PC-3 (cell line): ENCODE data around the gene RAB7B. TPM values are rescaled to one million over a fixed set of nuclear protein-coding genes. Genes with fewer than 3 reads are reported as not detected.

Source experiments
- ATAC-seq: fragments of 200-7000 bp; cut with Tn5 transposase; 2 replicates; pipeline ENCODE4 v1.9.1; 2020; ENCODE audit warnings: mild to moderate bottlenecking, moderate library complexity
- BruUV-seq: library from RNA; stranded (reverse); fragments of 400-500 nt; replicated peaks from 2 replicates; lab custom pipeline; 2021; lab: Mats Ljungman, UMichigan
- CTCF ChIA-PET: fragments of 300-600 bp; sonication (Branson Sonifier 250); formaldehyde crosslinking; loops from one replicate; lab custom pipeline; 2022; ENCODE audit warnings: antibody characterized with exemption; lab: Charles Lee
- POLR2A ChIA-PET: fragments of 300-600 bp; sonication (Branson Sonifier 250); formaldehyde crosslinking; loops from one replicate; lab custom pipeline; 2022; ENCODE audit warnings: antibody characterized with exemption; ENCODE audit not compliant: unreplicated experiment; lab: Charles Lee
- DNase-seq: peaks from one replicate; pipeline ENCODE4 v3.0.0-alpha.2; 2015
- H2AFZ ChIP-seq: fragments of 300-600 bp; sonication (generic); 2 replicates; pipeline ENCODE4 v1.6.0; 2016; ENCODE audit warnings: antibody characterized with exemption, low read length
- H3F3A ChIP-seq: fragments of 300-600 bp; sonication (generic); one replicate; pipeline ENCODE4 v1.6.0; 2017; ENCODE audit warnings: antibody characterized with exemption, low read length, control low read depth, mild to moderate bottlenecking; ENCODE audit not compliant: unreplicated experiment
- H3K27ac ChIP-seq: fragments of 300-600 bp; sonication (generic); 2 replicates; pipeline ENCODE4 v1.5.1; 2016; ENCODE audit warnings: mild to moderate bottlenecking, low read length
- H3K27me3 ChIP-seq: fragments of 300-600 bp; sonication (generic); 2 replicates; pipeline ENCODE4 v1.6.1; 2016; ENCODE audit warnings: low read length, mixed read lengths
- H3K36me3 ChIP-seq: fragments of 300-600 bp; sonication (generic); 2 replicates; pipeline ENCODE4 v1.6.1; 2016; ENCODE audit warnings: low read depth, mixed run types, low read length, mixed read lengths
- H3K4me1 ChIP-seq: fragments of 300-600 bp; sonication (generic); 2 replicates; pipeline ENCODE4 v1.5.1; 2016; ENCODE audit warnings: low read length; ENCODE audit not compliant: insufficient read depth
- H3K4me2 ChIP-seq: fragments of 300-600 bp; sonication (generic); 2 replicates; pipeline ENCODE4 v1.6.0; 2016; ENCODE audit warnings: low read length
- H3K4me3 ChIP-seq: fragments of 300-600 bp; sonication (generic); 2 replicates; pipeline ENCODE4 v1.5.1; 2016; ENCODE audit warnings: mild to moderate bottlenecking, low read length, mixed read lengths
- H3K79me2 ChIP-seq: fragments of 300-600 bp; sonication (generic); 2 replicates; pipeline ENCODE4 v1.6.1; 2017; ENCODE audit warnings: low read length, mixed read lengths
- H3K9ac ChIP-seq: fragments of 300-600 bp; sonication (generic); 2 replicates; pipeline ENCODE4 v1.6.0; 2016; ENCODE audit warnings: mild to moderate bottlenecking, low read length
- H3K9me2 ChIP-seq: fragments of 300-600 bp; sonication (generic); replicated peaks from 2 replicates; pipeline ENCODE4 v1.6.1; 2016; ENCODE audit warnings: mixed run types, low read length, mixed read lengths
- H3K9me3 ChIP-seq: fragments of 300-600 bp; sonication (generic); 2 replicates; pipeline ENCODE4 v1.6.1; 2016; ENCODE audit warnings: low read length, mixed read lengths
- H4K20me1 ChIP-seq: fragments of 300-600 bp; sonication (generic); 2 replicates; pipeline ENCODE4 v1.6.1; 2016; ENCODE audit warnings: low read length, mixed read lengths
- EZH2 ChIP-seq: fragments of 300-600 bp; sonication (generic); IDR thresholded peaks from one replicate; pipeline ENCODE4 v1.6.1; 2017; ENCODE audit warnings: antibody characterized with exemption, mild to moderate bottlenecking, low read length; ENCODE audit not compliant: unreplicated experiment
- EZH2phosphoT487 ChIP-seq: fragments of 300-600 bp; sonication (generic); IDR thresholded peaks from 2 replicates; pipeline ENCODE4 v1.6.1; 2018; ENCODE audit warnings: mild to moderate bottlenecking, antibody characterized with exemption, low read length, borderline replicate concordance
- intact Hi-C: fragments of 100-400 bp; cut with micrococcal nuclease; formaldehyde crosslinking; loops from 2 replicates; pipeline ENCODE4 v1.9.0; 2023
- total RNA-seq: library from RNA; depleted of rRNA; stranded (reverse); fragments of >200 nt; gene quantifications from 2 replicates; pipeline ENCODE4 v1.2.3, GENCODE V29; 2014
- TF ChIP-seq, protein P1 (sequence below): fragments of 300-600 bp; sonication (generic); conservative IDR thresholded peaks from 2 replicates; pipeline ENCODE4 v1.5.1; 2017; ENCODE audit warnings: antibody characterized with exemption, low read depth, mild to moderate bottlenecking, low read length

Gene RAB7B
- total RNA-seq, 1 experiment from 2014 or later, result not detected

DNA sequence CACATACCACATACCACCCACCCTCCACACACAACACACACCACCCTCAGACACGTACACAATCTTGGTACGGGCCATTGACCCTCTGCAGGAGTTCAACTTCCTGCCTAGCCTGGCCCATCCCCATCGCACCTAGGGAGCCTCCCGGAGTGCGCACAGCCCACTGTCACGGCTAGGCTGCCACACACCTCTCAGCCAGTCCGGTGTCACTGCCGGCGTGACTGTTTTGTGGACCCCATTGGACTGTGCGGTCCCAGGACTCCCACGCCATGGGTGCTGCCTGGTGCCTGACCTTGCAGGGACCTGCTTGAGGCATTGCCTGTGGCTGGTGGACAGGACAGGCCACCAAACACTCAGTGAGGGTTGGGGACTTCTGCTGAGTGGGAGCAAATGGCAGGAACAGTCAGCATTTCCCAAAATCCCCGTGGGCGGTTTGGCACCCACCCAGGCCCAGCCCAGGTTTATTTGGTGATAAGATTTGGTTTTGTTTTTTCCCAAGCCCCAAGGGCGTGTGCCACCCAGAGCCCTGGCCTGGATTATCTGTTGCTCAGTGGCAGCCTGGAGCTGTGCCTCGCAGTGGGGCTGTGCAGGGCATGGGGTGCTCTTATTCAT is 27.7 kb downstream of the RAB7B start:
- intact Hi-C loops, result no loop called here

DNA sequence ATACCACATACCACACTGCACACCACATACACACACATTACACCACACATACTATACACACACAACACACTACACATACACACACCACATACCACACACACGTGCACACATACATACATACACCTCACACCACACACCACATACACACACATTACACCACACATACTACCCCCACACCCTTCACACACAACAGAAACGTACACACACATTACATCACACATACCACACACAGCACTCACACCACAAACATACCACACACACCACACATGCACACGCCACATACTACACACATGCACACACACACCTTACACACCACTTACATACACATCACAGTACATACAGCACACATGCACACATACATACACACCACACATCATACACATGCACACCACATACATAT is 28.5 kb downstream of the RAB7B start:
- Histone ChIP-seq H3K4me1 (no peaks in the 10 kb centered on the region), H3F3A (no peaks in the 10 kb centered on the region), H3K36me3 (no peaks in the 10 kb centered on the region), H3K9me3 (no peaks in the 10 kb centered on the region), H3K9ac (no peak overlapping the region), H3K79me2 (no peaks in the 10 kb centered on the region), H4K20me1 (no peaks in the 10 kb centered on the region), H2AFZ (no peak overlapping the region), H3K4me3 (no peak overlapping the region), H3K4me2 (no peak overlapping the region), H3K27me3 (no peaks in the 10 kb centered on the region), H3K9me2 (no peaks in the 10 kb centered on the region), H3K27ac (no peak overlapping the region)
- ATAC-seq (no peak), DNase-seq (no peak)
- TF ChIP-seq, protein P1, sequence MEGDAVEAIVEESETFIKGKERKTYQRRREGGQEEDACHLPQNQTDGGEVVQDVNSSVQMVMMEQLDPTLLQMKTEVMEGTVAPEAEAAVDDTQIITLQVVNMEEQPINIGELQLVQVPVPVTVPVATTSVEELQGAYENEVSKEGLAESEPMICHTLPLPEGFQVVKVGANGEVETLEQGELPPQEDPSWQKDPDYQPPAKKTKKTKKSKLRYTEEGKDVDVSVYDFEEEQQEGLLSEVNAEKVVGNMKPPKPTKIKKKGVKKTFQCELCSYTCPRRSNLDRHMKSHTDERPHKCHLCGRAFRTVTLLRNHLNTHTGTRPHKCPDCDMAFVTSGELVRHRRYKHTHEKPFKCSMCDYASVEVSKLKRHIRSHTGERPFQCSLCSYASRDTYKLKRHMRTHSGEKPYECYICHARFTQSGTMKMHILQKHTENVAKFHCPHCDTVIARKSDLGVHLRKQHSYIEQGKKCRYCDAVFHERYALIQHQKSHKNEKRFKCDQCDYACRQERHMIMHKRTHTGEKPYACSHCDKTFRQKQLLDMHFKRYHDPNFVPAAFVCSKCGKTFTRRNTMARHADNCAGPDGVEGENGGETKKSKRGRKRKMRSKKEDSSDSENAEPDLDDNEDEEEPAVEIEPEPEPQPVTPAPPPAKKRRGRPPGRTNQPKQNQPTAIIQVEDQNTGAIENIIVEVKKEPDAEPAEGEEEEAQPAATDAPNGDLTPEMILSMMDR, result no peak
- CTCF ChIA-PET, result no interaction called here
- BruUV-seq, result no TSS peak
- intact Hi-C loops, result no loop called here
- POLR2A ChIA-PET, result no interaction called here

More for the DNA sequence above, 27.7 kb downstream of the RAB7B start:
- H3F3A ChIP-seq, result no peaks in the 10 kb centered on the region
- POLR2A ChIA-PET, result no interaction called here
- H3K27ac ChIP-seq, result no peak overlapping the region
- BruUV-seq, result no TSS peak
- H3K9ac ChIP-seq, result no peak overlapping the region
- no peaks in the 10 kb centered on the region for H4K20me1 ChIP-seq
- no peaks in the 10 kb centered on the region for H3K36me3 ChIP-seq
- H3K4me2 ChIP-seq, result no peak overlapping the region
- no peaks in the 10 kb centered on the region for H3K79me2 ChIP-seq
- CTCF ChIA-PET, result interaction anchor here (2.3 kb wide), 1 partner anchor 56 kb away, joined by 157 read pairs; no protein-coding TSS in a partner anchor
- DNase-seq (no peak), ATAC-seq (no peak)
- H2AFZ ChIP-seq, result no peak overlapping the region
- H3K27me3 ChIP-seq, result no peaks in the 10 kb centered on the region
- H3K9me2 ChIP-seq, result no peaks in the 10 kb centered on the region
- no peak overlapping the region for H3K4me3 ChIP-seq
- H3K9me3 ChIP-seq, result no peaks in the 10 kb centered on the region
- no peaks in the 10 kb centered on the region for H3K4me1 ChIP-seq
- TF ChIP-seq EZH2, result no peak
- TF ChIP-seq EZH2phosphoT487, result no peak
- TF ChIP-seq, protein P1, result no peak

DNA sequence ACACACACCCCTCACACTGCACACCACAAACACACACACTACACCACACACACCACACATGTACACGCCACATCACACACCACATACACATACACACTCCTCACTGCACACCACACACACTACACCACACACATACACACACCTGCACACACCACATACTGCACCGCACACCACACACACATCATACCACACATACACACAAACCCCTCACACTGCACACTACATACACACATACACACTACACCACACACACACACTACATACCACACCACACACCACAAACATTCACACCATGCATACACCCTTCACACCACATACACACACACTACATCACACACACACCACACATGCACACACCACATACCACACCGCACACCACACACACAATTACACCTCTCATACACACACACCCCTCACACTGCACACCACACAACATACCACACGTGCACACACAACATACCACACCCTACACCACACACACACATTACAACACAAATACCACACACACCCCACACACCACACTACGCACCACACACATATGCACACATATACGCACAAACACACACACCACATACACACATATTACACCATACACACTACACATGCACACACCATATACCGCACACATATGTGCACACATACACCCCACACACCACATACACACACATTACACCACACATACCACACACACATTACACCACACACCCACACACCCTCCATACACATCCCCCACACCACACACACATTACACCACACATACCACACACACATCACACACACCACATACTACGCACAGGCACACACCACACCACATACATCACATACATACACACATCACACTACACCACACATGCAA is 29.6 kb downstream of the RAB7B start:
- Histone ChIP-seq H4K20me1 (no peaks in the 10 kb centered on the region), H3K9me2 (no peaks in the 10 kb centered on the region), H3K36me3 (no peaks in the 10 kb centered on the region), H2AFZ (no peak overlapping the region), H3K4me2 (no peak overlapping the region), H3K79me2 (no peaks in the 10 kb centered on the region), H3K9me3 (no peaks in the 10 kb centered on the region), H3K9ac (no peak overlapping the region), H3K27ac (no peak overlapping the region), H3F3A (no peaks in the 10 kb centered on the region), H3K27me3 (no peaks in the 10 kb centered on the region), H3K4me3 (no peak overlapping the region), H3K4me1 (no peaks in the 10 kb centered on the region)
- CTCF ChIA-PET, result no interaction called here
- BruUV-seq, result no TSS peak
- DNase-seq (no peak), ATAC-seq (no peak)
- POLR2A ChIA-PET, result no interaction called here
- intact Hi-C loops, result no loop called here
- TF ChIP-seq EZH2phosphoT487 (no peak), EZH2 (no peak)
- TF ChIP-seq, protein P1, result no peak
